Smooth muscle cell (in vitro differentiated cells): Measurements from ENCODE around the gene FPGS. TPM values are rescaled to one million over a fixed set of nuclear protein-coding genes. Genes with fewer than 3 reads are reported as not detected.

ENCODE experiments used
- DNase-seq: peaks from one replicate; lab custom pipeline; 2025; ENCODE audit not compliant: unreplicated experiment; lab: John Stamatoyannopoulos, UW
- H2AFZ ChIP-seq: fragments of 200-600 bp; sonication (generic); 2 replicates; pipeline ENCODE4 v1.6.0; 2016; ENCODE audit warnings: antibody characterized with exemption, low read depth, mild to moderate bottlenecking
- H3F3A ChIP-seq: fragments of 200-600 bp; sonication (generic); 2 replicates; pipeline ENCODE4 v1.6.0; 2017; ENCODE audit warnings: antibody characterized with exemption, low read depth
- H3K27ac ChIP-seq: fragments of 200-600 bp; sonication (generic); 2 replicates; pipeline ENCODE4 v1.5.1; 2016; ENCODE audit warnings: low read depth, mild to moderate bottlenecking
- H3K27me3 ChIP-seq: fragments of 200-600 bp; sonication (generic); 2 replicates; pipeline ENCODE4 v1.6.1; 2016; ENCODE audit warnings: low read depth, mild to moderate bottlenecking
- H3K36me3 ChIP-seq: fragments of 200-600 bp; sonication (generic); 2 replicates; pipeline ENCODE4 v1.5.1; 2016; ENCODE audit warnings: low read depth
- H3K4me1 ChIP-seq: fragments of 200-600 bp; sonication (generic); 2 replicates; pipeline ENCODE4 v1.5.1; 2016; ENCODE audit warnings: low read depth
- H3K4me2 ChIP-seq: fragments of 200-600 bp; sonication (generic); 2 replicates; pipeline ENCODE4 v1.6.0; 2016; ENCODE audit warnings: mild to moderate bottlenecking
- H3K4me3 ChIP-seq: fragments of 200-600 bp; sonication (generic); 2 replicates; pipeline ENCODE4 v1.5.1; 2016; ENCODE audit warnings: mild to moderate bottlenecking
- H3K79me2 ChIP-seq: fragments of 200-600 bp; sonication (generic); 2 replicates; pipeline ENCODE4 v1.6.0; 2016; ENCODE audit warnings: low read depth, mild to moderate bottlenecking
- H3K9ac ChIP-seq: fragments of 200-600 bp; sonication (generic); 2 replicates; pipeline ENCODE4 v1.6.0; 2016; ENCODE audit warnings: low read depth
- H3K9me3 ChIP-seq: fragments of 200-600 bp; sonication (generic); replicated peaks from 2 replicates; pipeline ENCODE4 v1.5.1; 2016; ENCODE audit warnings: low read depth
- H4K20me1 ChIP-seq: fragments of 200-600 bp; sonication (generic); 2 replicates; pipeline ENCODE4 v1.6.0; 2016; ENCODE audit warnings: low read depth
- CTCF ChIP-seq: fragments of 200-600 bp; sonication (generic); IDR thresholded peaks from 2 replicates; pipeline ENCODE4 v1.5.1; 2017; ENCODE audit warnings: borderline replicate concordance, mild to moderate bottlenecking, antibody characterized with exemption; ENCODE audit not compliant: insufficient read depth, poor library complexity, severe bottlenecking
- WGBS: methylation state at CpG from one replicate; pipeline ENCODE4 v1.1.7; 2016; ENCODE audit warnings: low lambda C conversion rate; 5-methylcytosine and 5-hydroxymethylcytosine counted together
- polyA plus RNA-seq: library from polyadenylated mRNA; unstranded; fragments of >200 nt; fragmentation: Nextera tagmentation; extraction: Ambion mirVana; gene quantifications from 2 replicates; pipeline ENCODE4 v1.2.1, GENCODE V29; 2016
- total RNA-seq: library from RNA; depleted of rRNA; stranded (reverse); fragments of >200 nt; gene quantifications from 2 replicates; pipeline ENCODE4 v1.2.3, GENCODE V29; 2014

The FPGS gene
- total and polyA plus RNA-seq, 2 experiments from 2014 or later = 12.9 to 34.9 TPM

- DNase-seq = no peak
- 98% methylated on average over 5 of the region's 5 CpGs for WGBS
- no peak overlapping the region for H3K4me3 ChIP-seq
- H3K4me1 ChIP-seq = no peaks in the 10 kb centered on the region
- no peak overlapping the region for H2AFZ ChIP-seq
- no peak overlapping the region for H3K9ac ChIP-seq
- no peak overlapping the region for H3K27ac ChIP-seq
- H4K20me1 ChIP-seq = no peaks in the 10 kb centered on the region
- H3K27me3 ChIP-seq = no peaks in the 10 kb centered on the region
- no peaks in the 10 kb centered on the region for H3K9me3 ChIP-seq
- no peak for TF ChIP-seq CTCF
- H3K36me3 ChIP-seq = no peaks in the 10 kb centered on the region
- H3F3A ChIP-seq = no peaks in the 10 kb centered on the region
- no peak overlapping the region for H3K4me2 ChIP-seq
- peaks cover 12% of the 10 kb centered on the region for H3K79me2 ChIP-seq
Measured at GRCh38 chr9:127855522-127855921, 52.8 kb downstream of the FPGS start.

GRCh38 chr9:127856094-127856728 is 53.5 kb downstream of the FPGS start:
- peaks cover 12% of the 10 kb centered on the region for H3K79me2 ChIP-seq
- no peak for TF ChIP-seq CTCF
- no peak for DNase-seq
- H3K9ac ChIP-seq = no peak overlapping the region
- 78% methylated on average over 11 of the region's 11 CpGs for WGBS
- no peak overlapping the region for H3K27ac ChIP-seq
- no peaks in the 10 kb centered on the region for H3F3A ChIP-seq
- H3K4me3 ChIP-seq = no peak overlapping the region
- no peaks in the 10 kb centered on the region for H4K20me1 ChIP-seq
- no peaks in the 10 kb centered on the region for H3K27me3 ChIP-seq
- no peak overlapping the region for H3K4me2 ChIP-seq
- no peak overlapping the region for H2AFZ ChIP-seq
- H3K36me3 ChIP-seq = no peaks in the 10 kb centered on the region
- no peaks in the 10 kb centered on the region for H3K4me1 ChIP-seq
- H3K9me3 ChIP-seq = no peaks in the 10 kb centered on the region

- Histone ChIP-seq H4K20me1 (no peaks in the 10 kb centered on the region), H2AFZ (no peak overlapping the region), H3K27ac (no peak overlapping the region), H3F3A (no peaks in the 10 kb centered on the region), H3K79me2 (peaks cover 12% of the 10 kb centered on the region), H3K27me3 (no peaks in the 10 kb centered on the region), H3K4me1 (no peaks in the 10 kb centered on the region), H3K9ac (no peak overlapping the region), H3K4me3 (no peak overlapping the region), H3K4me2 (no peak overlapping the region), H3K9me3 (no peaks in the 10 kb centered on the region), H3K36me3 (no peaks in the 10 kb centered on the region)
- DNase-seq = no peak
- WGBS = 96% methylated on average over 8 of the region's 8 CpGs
- TF ChIP-seq CTCF = no peak
Measured at GRCh38 chr9:127856729-127857116, 54.0 kb downstream of the FPGS start.

GRCh38 chr9:127857278-127857677 is 54.6 kb downstream of the FPGS start:
- Histone ChIP-seq H3K4me3 (no peak overlapping the region), H3K36me3 (no peaks in the 10 kb centered on the region), H3K27ac (no peak overlapping the region), H3K4me1 (no peaks in the 10 kb centered on the region), H4K20me1 (no peaks in the 10 kb centered on the region), H3K4me2 (no peak overlapping the region), H3F3A (no peaks in the 10 kb centered on the region), H3K79me2 (peaks cover 11% of the 10 kb centered on the region), H3K27me3 (no peaks in the 10 kb centered on the region), H3K9me3 (no peaks in the 10 kb centered on the region), H2AFZ (no peak overlapping the region), H3K9ac (no peak overlapping the region)
- no peak for TF ChIP-seq CTCF
- WGBS = 86% methylated on average over 4 of the region's 4 CpGs
- no peak for DNase-seq
